Chondrocyte (in vitro differentiated cells): ENCODE data around the gene PKDCC. TPM values are rescaled to one million over a fixed set of nuclear protein-coding genes. Genes with fewer than 3 reads are reported as not detected.

ENCODE experiments used
- DNase-seq: peaks from one replicate; pipeline ENCODE4 v3.0.0; 2021; ENCODE audit warnings: mixed read lengths, low spot score
- H3K27ac Mint-ChIP-seq: one replicate; pipeline ENCODE4 v1.8.0; 2021; ENCODE audit warnings: mild to moderate bottlenecking, moderate library complexity, mixed read lengths; ENCODE audit not compliant: unreplicated experiment
- H3K27me3 Mint-ChIP-seq: 2 replicates; pipeline ENCODE4 v1.8.0; 2021; ENCODE audit warnings: low read depth, mixed read lengths
- H3K36me3 Mint-ChIP-seq: 2 replicates; pipeline ENCODE4 v1.8.0; 2021; ENCODE audit warnings: low read depth, mixed read lengths
- H3K4me1 Mint-ChIP-seq: 2 replicates; pipeline ENCODE4 v1.8.0; 2021; ENCODE audit warnings: low read depth, mild to moderate bottlenecking, mixed read lengths
- H3K4me3 Mint-ChIP-seq: one replicate; pipeline ENCODE4 v1.8.0; 2021; ENCODE audit warnings: mild to moderate bottlenecking, moderate library complexity, mixed read lengths; ENCODE audit not compliant: unreplicated experiment
- H3K9me3 Mint-ChIP-seq: 2 replicates; pipeline ENCODE4 v1.8.0; 2021; ENCODE audit warnings: low read depth, mixed read lengths
- CTCF ChIP-seq: fragments of 200-600 bp; sonication (generic); IDR thresholded peaks from 2 replicates; pipeline ENCODE4 v1.5.0; 2021; ENCODE audit warnings: antibody characterized with exemption, mild to moderate bottlenecking, moderate library complexity
- long read RNA-seq: library from polyadenylated mRNA; stranded (forward); transcript quantifications from one replicate; pipeline ENCODE4 v2.0.0, GENCODE V29; 2021
- total RNA-seq: library from RNA; stranded (reverse); gene quantifications from 3 replicates; pipeline ENCODE4 v1.2.1, GENCODE V29; 2021

PKDCC gene
- 83.1 to 164 TPM (median 155 TPM) in 3 replicates for total RNA-seq
- long read RNA-seq, transcript PKDCC-201 (7 exons, 2,502 nt): major isoform, 48 of 63 reads
- long read RNA-seq, partial matches to known transcripts: 2 of 63 reads
- long read RNA-seq, other reads (novel, unspliced or antisense): 13 of 63 reads

GRCh38 chr2:42047488-42048298, at the start of gene PKDCC:
TSS of gene PKDCC (plus strand) at chr2:42048021. CDS start at chr2:42048200, 179 bp downstream.
- peaks cover 17% of the 10 kb centered on the region for H3K36me3 Mint-ChIP-seq
- DNase-seq: no peak
- H3K4me1 Mint-ChIP-seq: peaks cover 58% of the 10 kb centered on the region
- H3K27me3 Mint-ChIP-seq: no peaks in the 10 kb centered on the region
- H3K9me3 Mint-ChIP-seq: no peaks in the 10 kb centered on the region
- peak within 1 kb of the TSS; percentile 91 for H3K27ac Mint-ChIP-seq
- TF ChIP-seq CTCF: no peak
- peak within 1 kb of the TSS; percentile 95 for H3K4me3 Mint-ChIP-seq

DNA sequence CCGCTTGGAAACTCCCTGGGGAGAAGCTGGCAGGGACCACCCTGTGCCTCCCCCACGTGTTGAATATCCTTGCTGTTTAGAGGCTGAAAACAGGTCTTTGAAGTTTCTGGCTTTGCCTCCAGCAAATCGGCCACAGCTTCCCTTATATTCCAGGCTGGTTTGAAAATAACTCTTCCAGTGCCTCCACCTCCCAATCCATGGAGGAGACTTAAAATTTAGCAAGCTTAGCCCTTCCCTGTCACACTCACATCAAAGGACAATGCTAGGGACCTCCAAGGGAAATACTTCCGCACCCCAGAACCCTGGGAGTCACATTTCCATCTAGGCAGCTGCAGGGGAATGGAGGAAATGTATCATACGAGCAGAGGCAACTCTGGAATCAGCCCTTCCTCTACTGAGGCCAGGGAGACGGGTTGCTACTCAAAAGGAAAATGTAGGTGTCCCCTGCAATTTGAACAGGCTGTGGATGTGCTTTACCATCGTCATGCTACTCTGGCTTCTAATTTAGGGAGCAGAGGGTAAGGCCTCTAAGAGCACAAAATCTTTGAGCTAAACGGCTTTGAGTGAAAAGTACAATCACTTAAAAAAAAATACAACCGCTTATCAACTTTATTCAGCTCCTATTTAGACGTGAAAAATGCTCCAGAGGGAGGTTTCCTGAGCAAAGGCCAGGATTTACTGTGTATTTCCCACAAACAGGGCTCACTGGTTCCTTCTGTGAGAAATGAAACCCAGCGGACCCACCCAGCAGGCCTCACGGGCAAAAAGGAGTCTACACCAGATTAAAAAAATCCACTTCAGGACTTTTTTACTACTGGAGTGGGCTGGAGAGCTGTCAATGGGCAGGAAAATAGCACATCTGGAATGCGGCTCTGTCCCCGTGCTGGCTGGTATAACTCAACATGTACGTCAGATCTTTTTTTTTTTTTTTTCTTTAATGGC, 49.4 kb upstream of the PKDCC start:
- DNase-seq: no peak
- Mint-ChIP-seq H3K36me3 (no peaks in the 10 kb centered on the region), H3K4me3 (no peak overlapping the region), H3K9me3 (no peaks in the 10 kb centered on the region), H3K4me1 (peaks cover 44% of the 10 kb centered on the region), H3K27me3 (no peaks in the 10 kb centered on the region), H3K27ac (peak overlapping the region; percentile 57)
- no peak for TF ChIP-seq CTCF

- Mint-ChIP-seq H3K27ac (peak overlapping the region; percentile 57), H3K4me1 (peaks cover 44% of the 10 kb centered on the region), H3K4me3 (no peak overlapping the region), H3K36me3 (peaks cover 3% of the 10 kb centered on the region), H3K9me3 (peaks cover 3% of the 10 kb centered on the region), H3K27me3 (no peaks in the 10 kb centered on the region)
- no peak for DNase-seq
- no peak for TF ChIP-seq CTCF
These were observed 48.7 kb upstream of the PKDCC start for GRCh38 chr2:41999128-41999480.

- no peak for TF ChIP-seq CTCF
- no peak overlapping the region for H3K27ac Mint-ChIP-seq
These were observed 48.1 kb upstream of the PKDCC start for GRCh38 chr2:41999592-42000281.

More at GRCh38 chr2:41999592-42000281, 48.1 kb upstream of the PKDCC start:
- Mint-ChIP-seq H3K27me3 (no peaks in the 10 kb centered on the region), H3K36me3 (peaks cover 5% of the 10 kb centered on the region), H3K4me1 (peaks cover 37% of the 10 kb centered on the region), H3K9me3 (peaks cover 7% of the 10 kb centered on the region), H3K4me3 (no peak overlapping the region)
- DNase-seq: no peak
